Measurements from ENCODE around the gene LRRFIP1.
"Not testable (repeated sequence)": the region's sequence is repeated elsewhere in the genome, so short reads cannot be mapped to it uniquely, and the experiment has no call there.

The LRRFIP1 gene

GRCh38 chr2:237597196-237598145, 29.9 kb upstream of the LRRFIP1 start:
- DNase-seq, result no peak

GRCh38 chr2:237598468-237599208, 28.7 kb upstream of the LRRFIP1 start:
- DNase-seq, result no peak

- DNase-seq, result no peak
Observed at GRCh38 chr2:237599465-237600110, 27.8 kb upstream of the LRRFIP1 start.

GRCh38 chr2:237600205-237600846, 27.1 kb upstream of the LRRFIP1 start:
- no peak for DNase-seq

- no peak for DNase-seq
Observed at GRCh38 chr2:237601453-237602116, 25.8 kb upstream of the LRRFIP1 start.

GRCh38 chr2:237602409-237602808, 25.0 kb upstream of the LRRFIP1 start:
- no peak for DNase-seq

- DNase-seq, result no peak
Observed at GRCh38 chr2:237603049-237603717, 24.2 kb upstream of the LRRFIP1 start.

GRCh38 chr2:237603718-237604362, 23.5 kb upstream of the LRRFIP1 start:
- no peak for DNase-seq

- no peak for DNase-seq
Observed at GRCh38 chr2:237604391-237604790, 23.0 kb upstream of the LRRFIP1 start.

- DNase-seq, result no peak
Observed at GRCh38 chr2:237604960-237605359, 22.4 kb upstream of the LRRFIP1 start.

- not testable (repeated sequence) for DNase-seq
Observed at GRCh38 chr2:237606522-237606921, 20.9 kb upstream of the LRRFIP1 start.

GRCh38 chr2:237612527-237613357, 14.6 kb upstream of the LRRFIP1 start:
- DNase-seq, result no peak

- DNase-seq, result no peak
Observed at GRCh38 chr2:237613679-237614078, 13.7 kb upstream of the LRRFIP1 start.

GRCh38 chr2:237614151-237614720, 13.2 kb upstream of the LRRFIP1 start:
- DNase-seq, result no peak

GRCh38 chr2:237615631-237616249, 11.6 kb upstream of the LRRFIP1 start:
- DNase-seq, result no peak

GRCh38 chr2:237616373-237616733, 11.0 kb upstream of the LRRFIP1 start:
- no peak for DNase-seq

GRCh38 chr2:237616734-237617586, 10.4 kb upstream of the LRRFIP1 start:
- no peak for DNase-seq

GRCh38 chr2:237617587-237617982, 9.8 kb upstream of the LRRFIP1 start:
- no peak for DNase-seq

- DNase-seq, result no peak
Observed at GRCh38 chr2:237618449-237618848, 8.9 kb upstream of the LRRFIP1 start.

Measured in NCI-H1436 (cell line).